Hepatocyte (in vitro differentiated cells): ENCODE measurements around the gene GPR101. TPM values are rescaled to one million over a fixed set of nuclear protein-coding genes. Genes with fewer than 3 reads are reported as not detected.
A peak's percentile ranks its signal among the peaks of the same experiment; 100 is the strongest.

Experiments
- DNase-seq: peaks from one replicate; pipeline ENCODE4 v3.0.0-alpha.2; 2016; ENCODE audit warnings: low spot score
- H2AFZ ChIP-seq: fragments of 200-600 bp; sonication (generic); 2 replicates; pipeline ENCODE4 v1.6.0; 2016; ENCODE audit warnings: antibody characterized with exemption, mild to moderate bottlenecking
- H3K27ac ChIP-seq: fragments of 200-600 bp; sonication (generic); 2 replicates; pipeline ENCODE4 v1.5.1; 2016; ENCODE audit warnings: mild to moderate bottlenecking
- H3K27me3 ChIP-seq: fragments of 200-600 bp; sonication (generic); 2 replicates; pipeline ENCODE4 v1.6.1; 2016
- H3K36me3 ChIP-seq: fragments of 200-600 bp; sonication (generic); replicated peaks from 2 replicates; pipeline ENCODE4 v1.5.1; 2016; ENCODE audit warnings: low read depth; ENCODE audit not compliant: insufficient read depth
- H3K4me1 ChIP-seq: fragments of 200-600 bp; sonication (generic); 2 replicates; pipeline ENCODE4 v1.5.1; 2016; ENCODE audit warnings: mild to moderate bottlenecking, moderate library complexity; ENCODE audit not compliant: insufficient read depth
- H3K4me2 ChIP-seq: fragments of 200-600 bp; sonication (generic); 2 replicates; pipeline ENCODE4 v1.6.0; 2016
- H3K4me3 ChIP-seq: fragments of 200-600 bp; sonication (generic); 2 replicates; pipeline ENCODE4 v1.5.1; 2016; ENCODE audit warnings: mild to moderate bottlenecking
- H3K79me2 ChIP-seq: fragments of 200-600 bp; sonication (generic); 2 replicates; pipeline ENCODE4 v1.6.0; 2017; ENCODE audit warnings: mild to moderate bottlenecking
- H3K9me2 ChIP-seq: fragments of 200-600 bp; sonication (generic); replicated peaks from 2 replicates; pipeline ENCODE4 v1.6.0; 2017; ENCODE audit warnings: mild to moderate bottlenecking; ENCODE audit not compliant: insufficient read depth
- H3K9me3 ChIP-seq: fragments of 200-600 bp; sonication (generic); 2 replicates; pipeline ENCODE4 v1.5.1; 2016; ENCODE audit warnings: low read depth, mild to moderate bottlenecking
- H4K20me1 ChIP-seq: fragments of 200-600 bp; sonication (generic); 2 replicates; pipeline ENCODE4 v1.6.0; 2016; ENCODE audit warnings: mild to moderate bottlenecking; ENCODE audit not compliant: insufficient read depth, poor library complexity, severe bottlenecking
- CTCF ChIP-seq: fragments of 200-600 bp; sonication (generic); IDR thresholded peaks from 2 replicates; pipeline ENCODE4 v1.5.1; 2016; ENCODE audit warnings: antibody characterized with exemption, mild to moderate bottlenecking; ENCODE audit not compliant: poor library complexity
- EZH2 ChIP-seq: fragments of 200-600 bp; sonication (generic); IDR thresholded peaks from 2 replicates; pipeline ENCODE4 v1.6.1; 2016; ENCODE audit warnings: antibody characterized with exemption, mild to moderate bottlenecking, borderline replicate concordance
- EZH2phosphoT487 ChIP-seq: fragments of 200-600 bp; sonication (generic); IDR thresholded peaks from one replicate; pipeline ENCODE4 v1.6.1; 2018; ENCODE audit warnings: antibody characterized with exemption, mild to moderate bottlenecking, low read depth, moderate library complexity; ENCODE audit not compliant: unreplicated experiment, severe bottlenecking
- WGBS: methylation state at CpG from one replicate; pipeline ENCODE4 v1.1.6; 2016; ENCODE audit warnings: low lambda C conversion rate; ENCODE audit errors: missing lambda C conversion rate; 5-methylcytosine and 5-hydroxymethylcytosine counted together
- polyA plus RNA-seq: library from polyadenylated mRNA; unstranded; fragments of >200 nt; fragmentation: Nextera tagmentation; extraction: Ambion mirVana; gene quantifications from 2 replicates; pipeline ENCODE4 v1.2.1, GENCODE V29; 2016
- total RNA-seq: library from RNA; depleted of rRNA; stranded (reverse); fragments of >200 nt; gene quantifications from 2 replicates; pipeline ENCODE4 v1.2.3, GENCODE V29; 2014

The GPR101 gene
- total and polyA plus RNA-seq, 2 experiments from 2014 or later, result 0.25 TPM; not detected in 1

- Histone ChIP-seq H3K9me3 (no peaks in the 10 kb centered on the region), H4K20me1 (no peaks in the 10 kb centered on the region), H3K4me2 (peak overlapping the region; percentile 88), H3K9me2 (no peaks in the 10 kb centered on the region), H3K4me3 (peak overlapping the region; percentile 39), H3K27me3 (peaks cover 68% of the 10 kb centered on the region), H3K79me2 (no peaks in the 10 kb centered on the region), H3K4me1 (no peaks in the 10 kb centered on the region), H3K27ac (no peak overlapping the region), H2AFZ (no peak overlapping the region), H3K36me3 (no peaks in the 10 kb centered on the region)
- TF ChIP-seq EZH2phosphoT487 (no peak), CTCF (no peak), EZH2 (no peak)
- 48% methylated on average over 49 of the region's 49 CpGs for WGBS
- DNase-seq, result peak; percentile 56
Observed at GRCh38 chrX:137031517-137032340, 2.1 kb downstream of the GPR101 start.

GRCh38 chrX:137031039-137031438 lies 2.8 kb downstream of the GPR101 start:
- Histone ChIP-seq H3K9me3 (no peaks in the 10 kb centered on the region), H2AFZ (no peak overlapping the region), H3K27ac (no peak overlapping the region), H4K20me1 (no peaks in the 10 kb centered on the region), H3K9me2 (no peaks in the 10 kb centered on the region), H3K4me1 (no peaks in the 10 kb centered on the region), H3K27me3 (peaks cover 62% of the 10 kb centered on the region), H3K36me3 (no peaks in the 10 kb centered on the region), H3K4me2 (peak overlapping the region; percentile 88), H3K4me3 (no peak overlapping the region), H3K79me2 (no peaks in the 10 kb centered on the region)
- no peak for DNase-seq
- 51% methylated on average over 16 of the region's 16 CpGs for WGBS
- no peak for TF ChIP-seq CTCF
- no peak for TF ChIP-seq EZH2
- no peak for TF ChIP-seq EZH2phosphoT487

GRCh38 chrX:137028699-137029098 lies 5.1 kb downstream of the GPR101 start:
- no peak overlapping the region for H3K27ac ChIP-seq

More at GRCh38 chrX:137028699-137029098, 5.1 kb downstream of the GPR101 start:
- WGBS, result 31% methylated on average over 2 of the region's 2 CpGs
- H3K9me2 ChIP-seq, result no peaks in the 10 kb centered on the region
- no peaks in the 10 kb centered on the region for H4K20me1 ChIP-seq
- no peak overlapping the region for H3K4me2 ChIP-seq
- H3K27me3 ChIP-seq, result peaks cover 51% of the 10 kb centered on the region
- no peaks in the 10 kb centered on the region for H3K9me3 ChIP-seq
- DNase-seq, result no peak
- H3K4me3 ChIP-seq, result no peak overlapping the region
- H3K4me1 ChIP-seq, result no peaks in the 10 kb centered on the region
- no peak for TF ChIP-seq EZH2
- no peak for TF ChIP-seq EZH2phosphoT487
- TF ChIP-seq CTCF, result no peak
- no peaks in the 10 kb centered on the region for H3K79me2 ChIP-seq
- H3K36me3 ChIP-seq, result no peaks in the 10 kb centered on the region
- H2AFZ ChIP-seq, result no peak overlapping the region
